WTC11 (cell line): ENCODE data around the gene SMIM17.

Experiments
- ATF2 ChIP-seq: sonication (generic); formaldehyde crosslinking; IDR thresholded peaks from 2 replicates; pipeline ENCODE4 v1.8.1; 2022; ENCODE audit warnings: low read depth, missing genetic modification reagents, borderline replicate concordance
- EMX1 ChIP-seq: fragments of 250-450 bp; sonication (Bioruptor Pico); IDR thresholded peaks from 2 replicates; pipeline ENCODE4 v1.8.0; 2021; ENCODE audit warnings: mild to moderate bottlenecking
- OVOL2 ChIP-seq: fragments of 250-450 bp; sonication (Bioruptor Pico); IDR thresholded peaks from 2 replicates; pipeline ENCODE4 v1.9.0; 2021; ENCODE audit warnings: mild to moderate bottlenecking, borderline replicate concordance
- TEAD4 ChIP-seq: sonication (generic); formaldehyde crosslinking; IDR thresholded peaks from 2 replicates; pipeline ENCODE4 v1.8.0; 2022; ENCODE audit warnings: mild to moderate bottlenecking, missing genetic modification reagents
- ZBTB21 ChIP-seq: sonication (generic); formaldehyde crosslinking; IDR thresholded peaks from 2 replicates; pipeline ENCODE4 v1.8.1; 2023; ENCODE audit warnings: mild to moderate bottlenecking, missing genetic modification reagents, borderline replicate concordance
- ZBTB43 ChIP-seq: sonication (generic); formaldehyde crosslinking; IDR thresholded peaks from 2 replicates; pipeline ENCODE4 v1.8.1; 2023; ENCODE audit warnings: mild to moderate bottlenecking, missing genetic modification reagents
- ZNF219 ChIP-seq: sonication (generic); formaldehyde crosslinking; IDR thresholded peaks from 2 replicates; pipeline ENCODE4 v1.8.0; 2023; ENCODE audit warnings: missing genetic modification reagents, mild to moderate bottlenecking, borderline replicate concordance
- ZNF317 ChIP-seq: sonication (generic); formaldehyde crosslinking; IDR thresholded peaks from 2 replicates; pipeline ENCODE4 v1.8.1; 2023; ENCODE audit warnings: low read depth, mild to moderate bottlenecking, moderate library complexity, missing genetic modification reagents, borderline replicate concordance
- ZNF512 ChIP-seq: sonication (generic); formaldehyde crosslinking; IDR thresholded peaks from 2 replicates; pipeline ENCODE4 v1.8.1; 2022; ENCODE audit warnings: missing genetic modification reagents, borderline replicate concordance
- TF ChIP-seq, protein P1 (sequence below): fragments of 200-600 bp; IDR thresholded peaks from 2 replicates; pipeline ENCODE4 v1.8.0; 2022; ENCODE audit warnings: antibody characterized with exemption
- TF ChIP-seq, protein P2 (sequence below): sonication (generic); formaldehyde crosslinking; IDR thresholded peaks from 2 replicates; pipeline ENCODE4 v1.8.1; 2023; ENCODE audit warnings: mild to moderate bottlenecking, missing genetic modification reagents

- TF ChIP-seq ZNF512 (CRISPR knock-in tag) (no peak), ZBTB21 (no peak), EMX1 (no peak), ZBTB43 (no peak), TEAD4 (no peak), OVOL2 (CRISPR knock-in tag) (no peak), ATF2 (no peak), ZNF317 (CRISPR knock-in tag) (no peak), ZNF219 (CRISPR knock-in tag) (no peak)
- TF ChIP-seq, protein P1, sequence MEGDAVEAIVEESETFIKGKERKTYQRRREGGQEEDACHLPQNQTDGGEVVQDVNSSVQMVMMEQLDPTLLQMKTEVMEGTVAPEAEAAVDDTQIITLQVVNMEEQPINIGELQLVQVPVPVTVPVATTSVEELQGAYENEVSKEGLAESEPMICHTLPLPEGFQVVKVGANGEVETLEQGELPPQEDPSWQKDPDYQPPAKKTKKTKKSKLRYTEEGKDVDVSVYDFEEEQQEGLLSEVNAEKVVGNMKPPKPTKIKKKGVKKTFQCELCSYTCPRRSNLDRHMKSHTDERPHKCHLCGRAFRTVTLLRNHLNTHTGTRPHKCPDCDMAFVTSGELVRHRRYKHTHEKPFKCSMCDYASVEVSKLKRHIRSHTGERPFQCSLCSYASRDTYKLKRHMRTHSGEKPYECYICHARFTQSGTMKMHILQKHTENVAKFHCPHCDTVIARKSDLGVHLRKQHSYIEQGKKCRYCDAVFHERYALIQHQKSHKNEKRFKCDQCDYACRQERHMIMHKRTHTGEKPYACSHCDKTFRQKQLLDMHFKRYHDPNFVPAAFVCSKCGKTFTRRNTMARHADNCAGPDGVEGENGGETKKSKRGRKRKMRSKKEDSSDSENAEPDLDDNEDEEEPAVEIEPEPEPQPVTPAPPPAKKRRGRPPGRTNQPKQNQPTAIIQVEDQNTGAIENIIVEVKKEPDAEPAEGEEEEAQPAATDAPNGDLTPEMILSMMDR = no peak
- TF ChIP-seq, protein P2, sequence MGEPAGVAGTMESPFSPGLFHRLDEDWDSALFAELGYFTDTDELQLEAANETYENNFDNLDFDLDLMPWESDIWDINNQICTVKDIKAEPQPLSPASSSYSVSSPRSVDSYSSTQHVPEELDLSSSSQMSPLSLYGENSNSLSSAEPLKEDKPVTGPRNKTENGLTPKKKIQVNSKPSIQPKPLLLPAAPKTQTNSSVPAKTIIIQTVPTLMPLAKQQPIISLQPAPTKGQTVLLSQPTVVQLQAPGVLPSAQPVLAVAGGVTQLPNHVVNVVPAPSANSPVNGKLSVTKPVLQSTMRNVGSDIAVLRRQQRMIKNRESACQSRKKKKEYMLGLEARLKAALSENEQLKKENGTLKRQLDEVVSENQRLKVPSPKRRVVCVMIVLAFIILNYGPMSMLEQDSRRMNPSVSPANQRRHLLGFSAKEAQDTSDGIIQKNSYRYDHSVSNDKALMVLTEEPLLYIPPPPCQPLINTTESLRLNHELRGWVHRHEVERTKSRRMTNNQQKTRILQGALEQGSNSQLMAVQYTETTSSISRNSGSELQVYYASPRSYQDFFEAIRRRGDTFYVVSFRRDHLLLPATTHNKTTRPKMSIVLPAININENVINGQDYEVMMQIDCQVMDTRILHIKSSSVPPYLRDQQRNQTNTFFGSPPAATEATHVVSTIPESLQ (CRISPR knock-in tag) = no peak
Measured at GRCh38 chr19:56699552-56699951, 56.6 kb downstream of the SMIM17 start.
